HG02885 (cell line): ENCODE results near the gene SHOX.
"Not testable (repeated sequence)": the region's sequence is repeated elsewhere in the genome, so short reads cannot be mapped to it uniquely, and the experiment has no call there.

Source experiments
- ATAC-seq: cut with Tn5 transposase; IDR thresholded peaks from one replicate; pipeline ENCODE4 v1.9.1; 2021; ENCODE audit warnings: mild to moderate bottlenecking; ENCODE audit not compliant: unreplicated experiment, poor library complexity

The SHOX gene

GRCh38 chrX:635428-636090, 5.0 kb downstream of the SHOX start:
- ATAC-seq = no peak

- no peak for ATAC-seq
These were observed 6.5 kb downstream of the SHOX start for GRCh38 chrX:636981-637659.

GRCh38 chrX:637660-638481, 7.3 kb downstream of the SHOX start:
- no peak for ATAC-seq

- ATAC-seq = no peak
These were observed 8.0 kb downstream of the SHOX start for GRCh38 chrX:638482-639131.

- no peak for ATAC-seq
These were observed 8.6 kb downstream of the SHOX start for GRCh38 chrX:639151-639550.

- ATAC-seq = no peak
These were observed 10.1 kb downstream of the SHOX start for GRCh38 chrX:640641-641040.

- ATAC-seq = no peak
These were observed 11.3 kb downstream of the SHOX start for GRCh38 chrX:641671-642435.

GRCh38 chrX:642436-643240, 12.0 kb downstream of the SHOX start:
- ATAC-seq = no peak

- no peak for ATAC-seq
These were observed 12.6 kb downstream of the SHOX start for GRCh38 chrX:643241-643595.

- no peak for ATAC-seq
These were observed 13.3 kb downstream of the SHOX start for GRCh38 chrX:643911-644303.

- no peak for ATAC-seq
These were observed 14.0 kb downstream of the SHOX start for GRCh38 chrX:644304-645281.

- ATAC-seq = no peak
These were observed 15.6 kb downstream of the SHOX start for GRCh38 chrX:646228-646495.

GRCh38 chrX:646796-647195, 16.2 kb downstream of the SHOX start:
- ATAC-seq = no peak

- no peak for ATAC-seq
These were observed 18.6 kb downstream of the SHOX start for GRCh38 chrX:649166-649565.

- no peak for ATAC-seq
These were observed 19.7 kb downstream of the SHOX start for GRCh38 chrX:650324-650723.

GRCh38 chrX:650811-651210, 20.2 kb downstream of the SHOX start:
- ATAC-seq = no peak

GRCh38 chrX:651922-652321, 21.3 kb downstream of the SHOX start:
- not testable (repeated sequence) for ATAC-seq

GRCh38 chrX:652341-652741, 21.8 kb downstream of the SHOX start:
- no peak for ATAC-seq

- ATAC-seq = no peak
These were observed 22.7 kb downstream of the SHOX start for GRCh38 chrX:653306-653705.
